Measurements from ENCODE around the gene CHIT1.

DNA sequence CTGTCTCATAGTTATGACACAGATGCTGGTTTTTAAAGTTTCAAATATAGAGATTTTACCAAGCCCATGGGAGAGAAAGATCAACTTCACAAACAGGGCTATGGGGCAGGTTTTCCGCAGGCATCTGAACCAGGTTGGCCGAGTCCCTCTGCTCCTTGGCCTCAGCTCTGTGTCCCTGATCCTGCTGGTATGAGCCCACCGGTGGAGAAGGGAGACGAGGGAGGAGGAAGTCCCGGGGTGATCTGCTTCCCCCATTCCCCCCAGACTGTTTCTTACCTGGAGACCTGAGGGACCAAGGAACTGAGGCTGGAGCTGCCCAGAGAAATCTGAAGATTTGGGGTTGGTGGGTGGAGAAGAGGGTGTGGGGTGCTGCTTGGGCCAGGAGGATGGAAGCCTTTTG is 46.9 kb upstream of the CHIT1 start:
- TF ChIP-seq ZNF274 (IDR thresholded peaks at IDR 0.05; ENCODE audit: low read depth, low read length) (no peak), YY1 (IDR thresholded peaks at IDR 0.05; ENCODE audit: insufficient read depth, insufficient read length) (no peak), SUZ12 (IDR thresholded peaks at IDR 0.05; ENCODE audit: extremely low read depth, insufficient read depth, insufficient read length) (no peak)

Measured in NT2/D1 (cell line).